PFSK-1 (cell line): ENCODE results near the gene KRT10.

Source experiments
- FOXP2 ChIP-seq: optimal IDR thresholded peaks from 2 replicates; pipeline ENCODE3; 2011; ENCODE audit warnings: borderline replicate concordance, control low read depth, inconsistent platforms; ENCODE audit not compliant: insufficient read depth; ENCODE audit errors: extremely low read length, extremely low read depth
- POLR2AphosphoS5 ChIP-seq: IDR thresholded peaks from 2 replicates; pipeline ENCODE4 v1.6.1; 2012; ENCODE audit warnings: low read depth, mild to moderate bottlenecking, control low read depth, low read length, moderate library complexity
- SIN3A ChIP-seq: IDR thresholded peaks from 2 replicates; pipeline ENCODE4 v1.6.1; 2012; ENCODE audit warnings: mild to moderate bottlenecking, low read length, moderate library complexity, borderline replicate concordance; ENCODE audit not compliant: insufficient read depth
- TAF1 ChIP-seq: IDR thresholded peaks from 2 replicates; pipeline ENCODE4 v1.6.1; 2012; ENCODE audit warnings: low read length, control low read depth, borderline replicate concordance; ENCODE audit not compliant: insufficient read depth
- TF ChIP-seq, protein P1 (sequence below), 2 experiments: IDR thresholded peaks; 2 replicates each; pipeline versions ENCODE4 v1.6.1 to v1.8.0; 2011 to 2012; ENCODE audit warnings: low read depth in 2 of 2, low read length in 2 of 2, control low read depth in 1 of 2, inconsistent platforms in 1 of 2, mild to moderate bottlenecking in 1 of 2, moderate library complexity in 1 of 2; ENCODE audit not compliant: insufficient read depth in 1 of 2

The KRT10 gene

DNA sequence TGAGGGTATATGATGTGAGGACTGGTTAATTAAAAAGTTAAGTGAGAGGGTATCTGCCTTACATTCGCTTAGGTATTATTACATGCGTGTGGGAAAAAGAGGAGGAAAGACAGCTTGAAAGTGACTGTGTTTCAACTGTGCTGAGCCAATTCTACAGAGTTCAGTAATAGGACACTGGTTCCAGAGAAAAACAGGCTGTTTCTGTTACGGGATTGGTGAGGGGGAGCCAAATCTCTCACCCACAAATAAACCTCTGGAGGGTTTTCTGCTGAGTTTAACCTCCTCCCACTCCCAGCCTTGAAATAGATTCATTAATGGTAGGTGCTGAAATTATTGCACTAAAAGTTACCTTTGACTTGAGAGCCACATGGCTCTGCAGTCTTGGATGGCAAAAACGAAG lies 46.5 kb downstream of the KRT10 start:
- TF ChIP-seq, protein P1, sequence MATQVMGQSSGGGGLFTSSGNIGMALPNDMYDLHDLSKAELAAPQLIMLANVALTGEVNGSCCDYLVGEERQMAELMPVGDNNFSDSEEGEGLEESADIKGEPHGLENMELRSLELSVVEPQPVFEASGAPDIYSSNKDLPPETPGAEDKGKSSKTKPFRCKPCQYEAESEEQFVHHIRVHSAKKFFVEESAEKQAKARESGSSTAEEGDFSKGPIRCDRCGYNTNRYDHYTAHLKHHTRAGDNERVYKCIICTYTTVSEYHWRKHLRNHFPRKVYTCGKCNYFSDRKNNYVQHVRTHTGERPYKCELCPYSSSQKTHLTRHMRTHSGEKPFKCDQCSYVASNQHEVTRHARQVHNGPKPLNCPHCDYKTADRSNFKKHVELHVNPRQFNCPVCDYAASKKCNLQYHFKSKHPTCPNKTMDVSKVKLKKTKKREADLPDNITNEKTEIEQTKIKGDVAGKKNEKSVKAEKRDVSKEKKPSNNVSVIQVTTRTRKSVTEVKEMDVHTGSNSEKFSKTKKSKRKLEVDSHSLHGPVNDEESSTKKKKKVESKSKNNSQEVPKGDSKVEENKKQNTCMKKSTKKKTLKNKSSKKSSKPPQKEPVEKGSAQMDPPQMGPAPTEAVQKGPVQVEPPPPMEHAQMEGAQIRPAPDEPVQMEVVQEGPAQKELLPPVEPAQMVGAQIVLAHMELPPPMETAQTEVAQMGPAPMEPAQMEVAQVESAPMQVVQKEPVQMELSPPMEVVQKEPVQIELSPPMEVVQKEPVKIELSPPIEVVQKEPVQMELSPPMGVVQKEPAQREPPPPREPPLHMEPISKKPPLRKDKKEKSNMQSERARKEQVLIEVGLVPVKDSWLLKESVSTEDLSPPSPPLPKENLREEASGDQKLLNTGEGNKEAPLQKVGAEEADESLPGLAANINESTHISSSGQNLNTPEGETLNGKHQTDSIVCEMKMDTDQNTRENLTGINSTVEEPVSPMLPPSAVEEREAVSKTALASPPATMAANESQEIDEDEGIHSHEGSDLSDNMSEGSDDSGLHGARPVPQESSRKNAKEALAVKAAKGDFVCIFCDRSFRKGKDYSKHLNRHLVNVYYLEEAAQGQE (IDR thresholded peaks at IDR 0.05; ENCODE audit: insufficient read depth in 1 of 2, low read depth in 2 of 2, low read length in 2 of 2): no peak
- TF ChIP-seq TAF1 (no peak), SIN3A (no peak), POLR2AphosphoS5 (no peak)

DNA sequence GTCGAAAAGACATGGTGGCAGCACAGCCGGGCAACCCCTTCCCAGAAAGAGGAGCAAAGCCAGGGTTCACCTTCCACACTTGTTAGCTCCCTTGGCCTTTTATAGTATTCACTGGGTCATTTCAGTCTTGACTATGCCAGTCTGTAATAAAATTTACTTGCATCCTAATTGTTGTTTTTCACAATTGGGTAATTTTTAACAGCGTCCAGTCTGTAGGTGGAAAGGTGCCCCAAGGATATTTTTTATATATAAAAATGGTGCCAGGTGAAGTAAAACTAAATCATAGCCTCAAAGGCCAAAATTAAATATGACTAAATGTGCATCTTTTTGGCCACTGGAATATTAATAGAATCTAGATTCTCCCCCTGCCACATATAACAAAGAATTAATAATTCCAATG lies 50.3 kb downstream of the KRT10 start, which contains the start of gene KRT26:
Gene KRT26 (minus strand): TSS at position 101 of the 400 bp plus-strand sequence. CDS start 88 bp downstream, at position 13.
- TF ChIP-seq TAF1: no peak
- TF ChIP-seq SIN3A: no peak
- TF ChIP-seq, protein P1 (IDR thresholded peaks at IDR 0.05; ENCODE audit: insufficient read depth in 1 of 2, low read depth in 2 of 2, low read length in 2 of 2): no peak
- TF ChIP-seq FOXP2: no peak
- no peak for TF ChIP-seq POLR2AphosphoS5
